GM18868 (cell line): Measurements from ENCODE around the gene TRAF7.
"Not testable (repeated sequence)": the region's sequence is repeated elsewhere in the genome, so short reads cannot be mapped to it uniquely, and the experiment has no call there.

Source experiments
- ATAC-seq: cut with Tn5 transposase; IDR thresholded peaks from one replicate; pipeline ENCODE4 v1.9.1; 2021; ENCODE audit warnings: mild to moderate bottlenecking, moderate library complexity; ENCODE audit not compliant: unreplicated experiment

TRAF7 gene

DNA sequence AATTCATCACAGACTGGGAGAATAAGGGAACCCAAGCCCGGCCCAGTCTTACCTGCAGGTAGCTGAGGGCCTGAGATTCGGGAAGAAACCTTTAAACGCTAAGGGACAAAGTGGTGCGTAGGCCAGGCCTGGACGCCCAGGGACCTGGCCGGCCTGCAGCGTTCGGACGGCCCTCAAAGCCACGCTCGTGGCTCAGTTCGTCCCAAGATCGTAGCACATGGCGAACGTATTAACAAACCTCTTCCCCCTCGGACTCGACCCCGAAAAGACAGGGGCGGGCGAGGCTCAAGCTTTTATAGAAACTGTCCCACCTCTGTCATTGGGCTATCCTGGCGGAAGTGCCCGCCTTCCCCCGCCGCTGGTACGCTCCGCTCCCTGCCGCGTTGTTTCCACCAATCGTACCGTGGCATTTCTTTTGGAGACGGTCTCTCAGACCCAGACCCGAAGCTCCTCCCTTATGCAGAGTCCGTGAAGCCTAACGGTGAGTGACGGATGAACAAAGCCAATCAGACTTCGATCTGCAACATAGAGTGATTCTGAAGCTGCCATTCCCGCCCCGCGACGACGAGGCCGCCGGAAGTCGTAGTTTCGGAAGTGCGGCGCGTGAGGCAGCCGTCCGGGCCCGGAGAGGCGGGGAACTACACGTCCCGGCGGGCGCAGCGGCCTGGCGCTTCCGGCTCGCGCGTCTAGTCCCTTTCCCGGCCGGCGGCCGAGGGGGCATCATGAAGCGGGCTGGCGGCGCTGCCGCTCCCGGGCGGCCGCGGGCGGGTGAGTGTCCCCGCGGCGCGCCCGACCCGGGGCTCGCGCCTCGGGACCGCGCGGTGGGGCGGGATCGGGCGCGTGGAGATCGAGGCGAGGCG lies at the start of gene TRAF7:
TRAF7 (plus strand) TSS at position 692 of the 860 bp plus-strand sequence. CDS start 8,139 bp downstream, outside the sequence.
- ATAC-seq, result peak; percentile 88

DNA sequence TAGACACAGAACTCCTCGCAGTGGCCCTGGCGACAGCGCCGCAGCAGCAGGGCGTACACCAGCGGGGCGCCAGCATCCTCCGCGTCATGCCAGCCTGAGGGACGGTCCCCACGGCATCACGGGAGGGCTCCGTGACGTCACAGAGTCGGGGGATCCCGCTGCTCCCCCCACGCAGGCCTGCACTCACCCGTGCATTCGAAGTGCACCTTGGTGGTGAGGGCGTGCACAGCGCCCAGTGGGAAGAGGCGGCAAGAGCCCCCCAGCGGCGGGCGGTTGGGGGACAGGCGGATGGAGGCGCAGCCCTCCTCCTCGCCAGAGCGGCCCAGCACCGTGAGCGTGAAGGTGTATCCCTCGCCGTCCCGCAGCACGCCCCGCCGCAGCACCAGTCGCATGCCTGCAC lies 49.4 kb upstream of the TRAF7 start:
- ATAC-seq, result not testable (repeated sequence)

DNA sequence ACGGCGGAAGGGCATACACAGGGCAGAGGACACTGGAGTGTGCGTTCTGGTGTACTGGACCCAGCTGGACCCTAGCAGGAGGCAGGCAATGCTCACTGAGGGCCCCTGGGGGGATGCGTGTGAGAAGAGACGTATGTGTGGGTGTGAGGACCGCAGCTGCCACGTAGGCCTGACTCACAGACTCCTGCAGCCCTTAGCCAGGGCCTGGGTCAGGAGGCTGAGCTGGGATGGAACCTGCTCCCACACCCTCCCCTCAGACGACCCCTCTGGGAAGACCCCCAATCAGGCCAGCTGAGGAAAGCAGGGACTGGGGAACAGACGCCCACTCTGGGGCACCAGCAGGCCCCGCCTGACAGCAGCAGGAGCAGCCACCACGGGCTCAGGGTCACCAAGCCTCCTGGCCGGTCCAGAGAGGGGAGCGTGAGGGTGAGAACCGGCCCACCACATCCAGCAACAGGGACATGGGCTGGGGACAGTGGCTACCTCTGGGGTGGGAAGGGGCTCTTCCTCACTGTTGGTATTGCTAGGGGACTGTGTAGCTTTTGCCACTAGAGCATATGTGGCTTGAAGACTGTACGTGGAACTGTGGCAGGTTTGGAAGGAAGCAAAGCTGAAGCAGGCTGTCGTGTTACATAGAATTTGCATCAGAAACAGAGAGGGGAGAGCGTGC lies 48.3 kb upstream of the TRAF7 start:
- not testable (repeated sequence) for ATAC-seq

DNA sequence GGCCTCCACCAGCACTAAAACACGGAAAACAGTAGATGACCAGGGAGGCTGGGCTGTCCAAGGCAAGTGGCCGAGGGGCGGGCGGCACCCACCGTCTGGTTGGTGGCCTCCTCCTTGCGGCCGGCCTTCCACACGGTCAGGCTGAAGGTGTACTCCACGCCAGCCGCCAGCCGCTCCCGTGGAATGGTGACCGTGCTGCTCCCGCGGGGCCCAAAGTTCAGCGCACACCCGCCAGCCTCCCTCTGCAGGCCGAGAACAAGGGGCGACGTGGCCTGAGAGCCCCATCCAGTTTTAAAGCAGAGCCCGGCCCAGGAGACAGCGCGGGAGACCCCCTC lies 47.8 kb upstream of the TRAF7 start:
- not testable (repeated sequence) for ATAC-seq

DNA sequence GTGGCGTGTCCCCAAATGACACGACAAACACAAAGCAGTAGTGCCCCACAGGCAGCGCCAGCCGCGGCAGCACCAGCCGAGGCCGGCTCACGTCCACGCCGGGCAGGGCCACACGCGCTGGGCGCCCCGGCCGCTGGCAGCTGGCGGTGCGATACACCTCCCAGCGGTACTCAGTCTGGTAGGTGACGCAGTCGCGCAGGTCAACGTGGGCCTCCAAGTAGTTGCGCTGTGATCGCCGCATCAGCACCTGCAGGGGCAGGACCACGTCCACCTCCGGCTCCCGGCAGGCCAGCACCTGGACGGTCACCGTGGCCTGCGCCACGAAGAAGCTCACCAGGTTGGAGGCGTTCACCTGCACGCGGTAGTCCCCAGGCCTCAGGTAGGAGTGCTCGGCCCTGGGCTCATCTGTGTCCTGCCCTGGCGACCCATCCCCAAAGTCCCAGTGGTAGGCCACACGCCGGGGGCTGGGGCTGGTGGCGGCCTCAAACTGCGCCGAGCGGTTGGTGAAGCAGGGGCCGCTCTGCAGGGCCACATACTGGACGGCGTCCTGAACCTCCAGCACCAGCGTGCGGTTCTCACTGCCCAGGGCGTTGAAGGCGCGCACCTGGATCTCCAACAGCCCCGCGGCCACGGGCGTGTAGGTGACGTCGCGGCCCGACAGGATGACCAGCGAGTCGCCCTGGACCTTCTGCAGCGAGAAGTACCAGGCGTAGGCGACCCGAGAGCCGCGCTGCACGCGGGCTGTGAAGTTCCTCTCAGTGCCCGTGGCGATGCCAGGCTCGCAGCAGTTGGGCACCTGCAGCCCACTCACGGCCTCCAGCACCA lies 46.9 kb upstream of the TRAF7 start:
- not testable (repeated sequence) for ATAC-seq

DNA sequence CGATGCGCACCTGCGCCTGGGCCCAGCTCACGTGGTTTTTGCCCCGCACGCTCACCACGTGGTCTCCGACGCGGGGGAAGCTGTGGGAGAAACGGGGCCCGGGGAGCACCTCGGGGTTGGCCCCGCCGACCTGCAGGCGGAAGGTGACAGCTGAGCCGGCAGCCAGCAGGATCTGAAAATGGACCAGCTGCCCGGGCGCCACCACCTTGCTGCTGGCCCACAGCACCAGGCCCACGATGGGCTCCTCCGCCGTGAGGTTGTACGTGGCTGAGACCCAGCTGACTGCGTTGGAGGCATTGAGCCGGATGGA lies 46.4 kb upstream of the TRAF7 start:
- not testable (repeated sequence) for ATAC-seq

DNA sequence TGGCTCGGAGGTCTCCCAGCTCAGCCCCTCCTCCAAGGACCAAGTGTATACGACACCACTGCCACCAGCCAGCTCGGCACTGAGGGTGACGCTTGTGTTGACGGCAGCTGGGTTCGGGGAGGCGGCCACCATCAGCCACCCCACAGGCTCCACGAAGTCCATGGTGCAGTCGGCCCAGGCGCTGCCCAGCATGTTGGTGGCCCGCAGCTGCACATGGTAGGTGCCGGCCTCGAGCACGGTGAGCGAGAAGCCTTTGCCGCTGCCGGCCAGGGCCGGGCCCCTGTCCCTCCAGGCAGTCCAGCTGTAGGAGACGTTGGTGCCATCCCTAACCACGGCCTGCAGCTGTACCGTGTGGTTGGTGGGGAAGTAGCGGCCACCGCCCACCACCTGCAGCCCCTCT lies 45.7 kb upstream of the TRAF7 start:
- not testable (repeated sequence) for ATAC-seq

DNA sequence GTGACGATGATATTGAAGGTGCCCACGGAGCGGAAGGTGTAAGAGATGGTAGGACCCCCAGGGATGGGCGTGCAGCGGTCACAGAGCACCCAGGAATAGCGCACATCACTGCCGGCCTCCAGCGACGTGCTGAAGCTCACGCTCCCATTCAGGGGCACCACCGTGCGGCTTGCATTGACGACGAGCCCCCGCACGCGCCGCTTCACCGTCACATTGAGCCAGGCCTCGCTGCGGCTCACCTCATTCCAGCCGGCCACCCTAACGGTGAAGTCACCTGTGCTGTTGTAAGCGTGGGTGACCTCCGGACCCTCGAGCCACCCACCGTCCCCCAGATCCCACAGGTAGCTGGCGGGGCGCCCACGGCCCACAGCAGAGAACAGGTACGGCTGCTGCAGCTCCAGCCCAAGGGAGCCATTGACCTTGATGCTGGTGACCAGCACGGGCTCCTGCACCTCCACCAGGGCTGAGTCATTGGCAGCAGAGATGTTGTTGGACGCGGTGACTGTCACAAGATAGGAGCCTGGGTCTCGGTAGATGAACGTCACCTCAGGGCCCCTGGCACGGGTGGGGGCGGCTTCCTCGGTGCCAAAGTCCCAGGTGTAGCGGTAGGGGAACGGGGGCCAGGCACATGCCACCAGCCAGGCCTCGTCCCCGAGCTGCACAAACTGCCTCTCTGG lies 45.1 kb upstream of the TRAF7 start:
- not testable (repeated sequence) for ATAC-seq

DNA sequence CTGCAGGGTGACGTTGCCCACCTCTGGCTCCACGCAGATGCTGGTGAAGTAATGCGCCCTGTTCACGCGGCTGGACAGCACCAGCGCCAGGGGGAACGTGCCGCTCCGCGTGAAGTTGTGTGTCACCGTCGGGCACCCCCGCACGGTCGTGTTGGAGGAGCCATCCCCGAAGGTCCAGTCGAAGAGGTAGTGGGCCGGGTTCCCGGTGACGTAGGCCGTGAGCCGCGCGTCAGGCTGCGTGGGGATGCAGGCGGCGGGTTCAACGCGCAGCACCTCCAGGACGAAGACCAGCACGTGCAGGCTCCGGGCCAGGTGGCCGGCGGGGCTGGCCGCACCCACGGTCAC lies 44.6 kb upstream of the TRAF7 start:
- ATAC-seq, result not testable (repeated sequence)

DNA sequence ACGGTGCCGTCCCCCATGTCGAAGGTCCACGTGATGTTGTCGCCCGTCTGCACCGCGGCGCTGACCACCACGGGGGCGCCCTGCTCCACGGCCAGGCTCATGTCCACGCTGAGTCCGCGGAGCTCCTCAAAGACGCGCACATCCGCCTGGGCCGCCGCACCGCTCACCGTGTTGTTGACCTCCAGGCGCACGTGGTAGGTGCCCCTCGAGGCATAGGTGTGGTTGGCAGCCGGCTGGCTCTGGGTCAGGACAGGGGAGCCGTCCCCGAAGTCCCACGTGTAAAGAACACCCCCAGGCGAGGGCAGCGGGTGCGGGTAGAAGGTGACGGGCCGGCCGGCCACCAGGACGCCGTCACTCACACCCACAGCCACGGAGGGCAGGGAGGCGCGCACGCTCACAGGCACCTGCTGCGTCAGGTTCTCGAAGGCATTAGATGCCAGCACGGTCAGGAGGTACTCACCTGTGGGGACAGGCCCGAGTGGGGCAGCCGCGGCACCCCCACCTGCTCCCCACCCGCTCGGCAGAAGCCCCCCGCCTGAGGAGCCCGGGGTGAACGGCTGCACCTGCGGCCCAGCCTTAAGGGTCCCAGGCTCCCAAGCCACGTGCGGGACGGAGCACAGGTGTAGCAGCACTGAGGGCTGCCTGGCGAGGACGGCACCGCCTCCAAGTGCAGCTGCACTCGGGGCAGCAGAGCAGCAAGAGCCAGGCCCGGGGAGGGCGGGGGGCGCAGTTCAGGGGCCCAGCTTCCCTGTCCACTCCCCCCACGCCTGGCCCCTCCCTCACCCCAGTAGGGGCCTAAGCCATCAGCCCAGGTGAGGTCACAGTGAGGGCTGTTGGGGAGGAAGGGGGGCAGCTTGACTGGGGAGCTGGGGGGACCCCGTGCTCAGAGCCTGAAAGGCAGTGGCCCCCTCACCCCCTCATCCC lies 43.9 kb upstream of the TRAF7 start:
- not testable (repeated sequence) for ATAC-seq

DNA sequence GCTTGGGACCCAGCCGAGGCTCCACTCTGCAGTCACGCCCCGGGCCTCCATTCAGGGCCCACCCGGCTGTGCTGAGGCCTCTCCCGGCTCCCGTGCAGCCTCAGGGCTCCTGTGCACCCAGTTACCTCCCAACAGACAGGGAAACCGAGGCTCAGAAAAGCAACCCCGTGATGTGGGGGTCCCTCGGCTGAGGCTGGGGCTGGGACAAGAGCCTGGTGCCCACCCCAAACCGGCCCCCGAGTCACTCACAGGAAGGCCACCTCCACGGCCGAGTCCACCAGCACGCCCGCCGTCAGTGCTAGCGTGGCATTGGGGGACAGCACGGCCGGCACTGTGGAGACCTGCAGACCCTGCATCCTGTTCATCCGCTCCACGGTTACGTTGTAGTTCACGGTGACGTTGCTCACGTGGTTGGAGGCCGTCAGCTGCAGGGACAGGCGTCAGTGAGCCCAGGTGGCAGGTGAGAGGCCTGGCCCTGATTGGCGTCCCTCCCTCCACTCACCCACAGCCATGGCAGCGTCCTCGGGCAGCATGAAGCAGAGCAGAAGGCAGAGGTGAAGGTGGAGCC lies 43.0 kb upstream of the TRAF7 start:
- not testable (repeated sequence) for ATAC-seq

DNA sequence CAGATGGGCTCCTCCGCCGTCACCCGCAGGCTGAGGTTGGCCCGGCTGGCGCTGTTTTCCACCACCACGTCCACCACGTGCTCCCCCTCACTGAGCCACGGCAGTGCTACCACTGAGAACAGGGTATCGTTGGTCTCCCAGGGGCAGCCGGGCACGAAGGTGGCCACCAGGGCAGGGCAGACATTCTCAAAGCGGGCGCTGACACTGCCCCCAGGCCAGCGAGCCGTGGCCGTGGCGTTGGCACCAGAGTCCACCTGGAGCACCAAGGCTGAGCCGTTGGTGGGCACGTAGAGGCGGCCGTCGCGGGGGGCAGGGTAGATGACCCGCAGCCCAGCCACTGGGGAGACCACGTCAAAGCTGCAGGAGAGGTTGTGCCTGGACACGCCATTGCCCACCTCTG lies 41.4 kb upstream of the TRAF7 start:
- ATAC-seq, result not testable (repeated sequence)

DNA sequence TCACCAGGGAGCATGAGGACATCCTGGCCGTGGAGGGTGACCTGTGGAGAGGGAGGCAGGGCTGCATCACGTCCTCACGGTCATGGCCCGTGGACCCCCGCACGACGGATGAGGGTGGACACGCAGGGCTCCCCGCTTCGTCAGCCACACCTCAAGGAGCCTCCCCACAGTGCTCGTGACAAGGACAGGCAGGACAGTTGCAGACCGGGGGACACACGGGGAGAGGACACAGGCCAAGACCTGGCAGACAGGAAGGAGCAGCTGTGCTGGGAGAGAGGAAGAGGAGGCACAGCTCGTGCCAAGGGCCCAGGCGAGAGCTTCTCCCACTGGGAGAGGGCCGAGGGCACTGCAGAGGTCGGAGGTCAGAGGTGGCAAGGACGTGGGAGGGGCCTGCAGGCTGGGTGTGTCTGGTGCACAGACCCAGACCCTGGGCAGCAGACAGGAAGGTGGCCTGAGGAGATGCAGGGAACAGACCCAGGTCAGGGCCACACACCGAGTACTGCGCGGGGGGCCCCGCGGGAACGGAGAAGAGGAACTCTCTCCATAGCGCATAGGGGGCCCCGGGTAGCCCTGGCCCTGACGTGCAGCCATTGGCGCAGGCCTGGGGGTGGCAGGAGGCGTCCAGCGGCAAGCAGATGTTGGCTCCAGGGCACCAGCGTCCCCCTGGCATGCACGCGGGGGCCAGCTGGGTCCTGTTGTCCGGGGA lies 40.5 kb upstream of the TRAF7 start:
- ATAC-seq, result not testable (repeated sequence)

DNA sequence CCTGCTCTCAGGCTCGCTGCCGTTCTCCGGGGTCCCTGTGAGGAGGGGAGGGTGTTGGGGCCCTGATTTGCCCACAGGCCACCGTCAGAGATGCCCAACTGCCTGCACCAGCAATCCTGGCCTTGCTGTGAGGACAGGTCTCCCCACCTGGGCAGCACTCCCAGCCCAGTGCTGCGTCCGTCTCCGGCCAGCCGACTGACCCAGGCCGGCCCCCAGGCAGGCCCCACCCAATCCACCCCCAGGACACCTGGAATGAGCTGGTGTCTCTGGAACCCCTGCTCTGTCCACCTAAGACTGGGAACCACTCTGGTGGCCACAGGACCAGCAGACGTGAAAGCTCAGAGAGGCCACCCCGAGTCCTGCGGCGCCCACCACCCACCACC lies 40.0 kb upstream of the TRAF7 start:
- no peak for ATAC-seq

DNA sequence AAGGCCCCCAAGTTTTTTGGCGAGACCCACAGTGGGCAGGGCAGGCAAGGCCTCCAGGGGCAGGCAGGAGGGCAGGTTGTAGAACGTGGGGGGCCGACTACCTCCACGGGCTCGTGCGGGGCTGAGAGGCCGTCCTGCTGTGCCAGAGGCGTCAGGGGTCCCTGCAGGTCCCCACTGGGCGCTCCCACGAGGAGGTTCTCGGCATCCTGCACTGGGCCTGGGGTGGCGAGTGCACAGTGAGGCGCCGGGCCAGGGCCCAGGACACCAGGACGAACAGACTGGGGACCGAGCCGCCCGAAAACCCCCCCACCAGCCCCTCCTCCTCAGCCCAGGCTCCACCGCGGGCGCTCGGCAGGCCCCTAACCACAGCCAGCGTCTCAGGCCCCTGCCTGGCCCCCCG lies 39.2 kb upstream of the TRAF7 start:
- ATAC-seq, result not testable (repeated sequence)

DNA sequence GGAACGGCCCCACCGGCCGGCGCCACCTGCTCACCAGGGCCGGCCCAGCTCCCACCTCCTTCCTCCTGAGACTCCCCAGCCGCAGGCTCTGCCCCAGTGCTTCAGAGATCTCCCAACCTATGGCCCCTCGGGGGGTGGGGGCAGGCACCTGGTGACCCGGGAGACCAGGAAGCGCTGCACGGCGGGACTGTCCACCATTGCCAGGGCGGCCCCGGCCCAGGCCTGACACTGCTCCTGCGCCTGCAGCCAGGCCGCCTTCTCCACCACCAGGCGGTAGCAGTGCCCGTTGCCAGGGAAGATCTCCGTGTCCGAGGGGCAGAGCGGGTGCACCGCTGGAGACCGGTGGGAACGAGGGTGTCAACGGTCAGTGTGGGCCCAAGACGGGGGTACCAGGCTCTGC lies 38.2 kb upstream of the TRAF7 start:
- ATAC-seq, result not testable (repeated sequence)

DNA sequence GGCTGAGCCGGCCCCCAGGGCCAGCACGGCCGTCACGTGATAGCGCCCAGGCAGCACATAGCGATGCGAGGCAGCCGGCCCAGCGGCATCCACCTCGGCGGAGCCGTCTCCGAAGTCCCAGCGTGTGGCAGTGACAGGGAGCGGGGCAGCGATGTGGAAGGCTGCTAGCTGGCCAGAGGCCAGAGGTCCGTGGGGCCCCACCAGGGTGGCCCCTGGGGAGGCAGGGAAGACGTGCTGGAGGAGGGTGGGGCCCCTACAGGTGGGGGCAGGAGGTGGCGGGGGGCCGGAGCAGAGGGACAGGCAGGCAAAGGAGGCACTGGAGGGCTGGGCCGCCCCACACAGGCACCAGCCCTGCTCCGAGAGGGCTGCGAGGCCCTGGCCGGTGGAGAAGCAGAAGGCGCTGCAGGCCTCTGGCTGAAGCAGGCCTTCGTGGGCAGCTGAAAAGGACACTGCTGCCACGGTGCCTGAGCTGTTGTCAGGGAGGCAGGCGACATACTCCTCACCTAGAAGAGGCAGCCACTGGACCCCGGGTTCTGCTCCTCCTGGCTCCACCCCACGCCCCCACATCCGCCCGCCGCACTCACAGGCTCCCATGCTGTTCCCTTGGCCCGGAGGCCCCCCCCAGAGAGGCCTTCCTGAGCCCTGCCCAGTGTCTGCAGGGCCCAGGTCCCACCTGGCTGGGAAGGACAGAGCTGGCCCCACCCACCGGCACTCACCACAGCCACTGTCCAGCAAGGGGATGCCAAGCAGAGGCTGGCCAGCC lies 37.4 kb upstream of the TRAF7 start:
- not testable (repeated sequence) for ATAC-seq

DNA sequence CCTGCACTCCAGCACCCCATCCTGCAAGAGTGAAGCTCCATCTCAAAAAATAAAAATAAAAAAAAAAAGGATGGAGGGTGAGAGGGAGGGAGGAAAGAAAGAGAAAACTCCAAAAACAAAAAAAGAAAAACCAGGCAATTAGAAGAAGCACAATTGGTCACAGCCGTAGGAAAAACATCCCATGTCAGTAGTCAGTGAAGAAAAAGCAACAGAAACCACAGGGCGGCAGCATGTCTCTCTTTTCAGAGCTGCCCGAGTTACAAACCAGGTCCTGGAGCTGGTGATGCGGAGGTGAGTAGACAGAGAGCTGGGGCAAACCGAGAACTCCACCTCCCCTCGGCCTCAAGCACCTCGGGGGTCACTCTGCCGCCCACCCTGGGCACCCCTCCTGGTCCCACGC lies 34.3 kb upstream of the TRAF7 start:
- ATAC-seq, result not testable (repeated sequence)
